Measurements from ENCODE around the gene MERTK.

The MERTK gene

DNA sequence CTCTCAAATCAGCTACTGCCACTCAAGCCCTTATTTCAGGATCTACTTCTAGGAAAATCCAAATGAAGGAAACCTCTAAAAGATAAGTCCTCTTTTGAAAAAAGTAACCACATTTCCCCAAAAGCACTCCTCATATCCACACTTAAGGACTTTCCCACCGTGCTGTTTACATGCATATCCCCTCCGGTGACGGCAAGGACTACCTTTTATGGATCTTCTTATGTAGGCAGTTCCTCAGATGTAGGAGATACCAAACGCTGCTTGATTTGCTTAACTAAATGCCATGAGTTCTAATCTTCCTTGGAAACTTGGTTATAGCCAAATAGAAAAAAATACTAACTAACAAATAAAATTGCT is 149.8 kb downstream of the MERTK start:
- no peaks in the 10 kb centered on the region for H3K9me3 ChIP-seq (replicated peaks; ENCODE audit: insufficient read depth, low read length)
- peaks cover 2% of the 10 kb centered on the region for H3K4me1 ChIP-seq (ENCODE audit: low read length)
- H3F3A ChIP-seq (ENCODE audit: insufficient read depth, low read length), result no peaks in the 10 kb centered on the region
- no peaks in the 10 kb centered on the region for H3K9me2 ChIP-seq (replicated peaks; ENCODE audit: insufficient read depth, low read length)
- DNase-seq, result no peak
- H3K79me2 ChIP-seq (ENCODE audit: low read length), result no peaks in the 10 kb centered on the region
- no peak for TF ChIP-seq EZH2phosphoT487 (IDR thresholded peaks at IDR 0.05; ENCODE audit: low read length)
- TF ChIP-seq, protein P1, sequence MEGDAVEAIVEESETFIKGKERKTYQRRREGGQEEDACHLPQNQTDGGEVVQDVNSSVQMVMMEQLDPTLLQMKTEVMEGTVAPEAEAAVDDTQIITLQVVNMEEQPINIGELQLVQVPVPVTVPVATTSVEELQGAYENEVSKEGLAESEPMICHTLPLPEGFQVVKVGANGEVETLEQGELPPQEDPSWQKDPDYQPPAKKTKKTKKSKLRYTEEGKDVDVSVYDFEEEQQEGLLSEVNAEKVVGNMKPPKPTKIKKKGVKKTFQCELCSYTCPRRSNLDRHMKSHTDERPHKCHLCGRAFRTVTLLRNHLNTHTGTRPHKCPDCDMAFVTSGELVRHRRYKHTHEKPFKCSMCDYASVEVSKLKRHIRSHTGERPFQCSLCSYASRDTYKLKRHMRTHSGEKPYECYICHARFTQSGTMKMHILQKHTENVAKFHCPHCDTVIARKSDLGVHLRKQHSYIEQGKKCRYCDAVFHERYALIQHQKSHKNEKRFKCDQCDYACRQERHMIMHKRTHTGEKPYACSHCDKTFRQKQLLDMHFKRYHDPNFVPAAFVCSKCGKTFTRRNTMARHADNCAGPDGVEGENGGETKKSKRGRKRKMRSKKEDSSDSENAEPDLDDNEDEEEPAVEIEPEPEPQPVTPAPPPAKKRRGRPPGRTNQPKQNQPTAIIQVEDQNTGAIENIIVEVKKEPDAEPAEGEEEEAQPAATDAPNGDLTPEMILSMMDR (IDR thresholded peaks at IDR 0.05; ENCODE audit: low read length), result no peak
- no peak for TF ChIP-seq EZH2 (optimal IDR thresholded peaks at IDR 0.05; ENCODE audit: low read depth, low read length)
- H3K9ac ChIP-seq (ENCODE audit: low read length), result no peak overlapping the region
- no peak overlapping the region for H3K4me3 ChIP-seq (ENCODE audit: low read length)
- no peak overlapping the region for H3K27ac ChIP-seq (ENCODE audit: low read length)
- no peaks in the 10 kb centered on the region for H4K20me1 ChIP-seq (ENCODE audit: insufficient read depth, low read length)
- H2AFZ ChIP-seq (ENCODE audit: low read length), result no peak overlapping the region
- no peak overlapping the region for H3K4me2 ChIP-seq (ENCODE audit: low read depth, low read length)
- no peaks in the 10 kb centered on the region for H3K27me3 ChIP-seq (replicated peaks; ENCODE audit: insufficient read depth, low read length)
- H3K36me3 ChIP-seq (replicated peaks; ENCODE audit: insufficient read depth, low read length), result no peaks in the 10 kb centered on the region

- Histone ChIP-seq H3K9me2 (replicated peaks; ENCODE audit: insufficient read depth, low read length) (no peaks in the 10 kb centered on the region), H3K4me2 (ENCODE audit: low read depth, low read length) (no peak overlapping the region), H2AFZ (ENCODE audit: low read length) (no peak overlapping the region), H3K9me3 (replicated peaks; ENCODE audit: insufficient read depth, low read length) (no peaks in the 10 kb centered on the region), H3K79me2 (ENCODE audit: low read length) (no peaks in the 10 kb centered on the region), H3K36me3 (replicated peaks; ENCODE audit: insufficient read depth, low read length) (no peaks in the 10 kb centered on the region), H3K27me3 (replicated peaks; ENCODE audit: insufficient read depth, low read length) (no peaks in the 10 kb centered on the region), H3K9ac (ENCODE audit: low read length) (no peak overlapping the region), H3K27ac (ENCODE audit: low read length) (no peak overlapping the region), H3K4me1 (ENCODE audit: low read length) (peaks cover 7% of the 10 kb centered on the region), H3F3A (ENCODE audit: insufficient read depth, low read length) (no peaks in the 10 kb centered on the region), H4K20me1 (ENCODE audit: insufficient read depth, low read length) (no peaks in the 10 kb centered on the region), H3K4me3 (ENCODE audit: low read length) (no peak overlapping the region)
- DNase-seq, result peak; percentile 65
- no peak for TF ChIP-seq EZH2phosphoT487 (IDR thresholded peaks at IDR 0.05; ENCODE audit: low read length)
- TF ChIP-seq, protein P1 (IDR thresholded peaks at IDR 0.05; ENCODE audit: low read length), result peak; percentile 62
These were observed 150.5 kb downstream of the MERTK start for GRCh38 chr2:112048887-112049286.

DNA sequence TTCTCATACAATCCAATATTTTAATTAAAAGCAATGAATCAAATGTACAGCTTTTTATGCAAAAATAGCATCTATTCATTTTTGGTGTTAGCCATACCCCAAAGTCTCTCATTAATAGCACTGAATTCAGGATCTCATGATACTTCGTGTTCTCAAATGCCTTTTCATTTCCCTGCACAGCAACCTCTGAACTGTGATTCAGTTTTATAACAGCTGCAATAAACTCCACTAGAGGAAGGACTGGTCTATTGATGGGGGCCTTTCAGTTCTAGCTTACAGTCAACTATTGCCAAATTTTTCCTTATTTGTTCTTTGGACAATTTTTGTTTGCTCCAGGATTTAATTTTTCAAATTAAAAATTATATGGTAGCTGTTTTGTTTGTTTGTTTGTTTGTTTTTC is 151.9 kb downstream of the MERTK start:
- no peak overlapping the region for H3K4me3 ChIP-seq (ENCODE audit: low read length)
- no peaks in the 10 kb centered on the region for H3K27me3 ChIP-seq (replicated peaks; ENCODE audit: insufficient read depth, low read length)
- H3K9ac ChIP-seq (ENCODE audit: low read length), result no peak overlapping the region
- H3K27ac ChIP-seq (ENCODE audit: low read length), result no peak overlapping the region
- H4K20me1 ChIP-seq (ENCODE audit: insufficient read depth, low read length), result no peaks in the 10 kb centered on the region
- no peaks in the 10 kb centered on the region for H3K36me3 ChIP-seq (replicated peaks; ENCODE audit: insufficient read depth, low read length)
- H3K9me3 ChIP-seq (replicated peaks; ENCODE audit: insufficient read depth, low read length), result no peaks in the 10 kb centered on the region
- no peaks in the 10 kb centered on the region for H3K9me2 ChIP-seq (replicated peaks; ENCODE audit: insufficient read depth, low read length)
- H3F3A ChIP-seq (ENCODE audit: insufficient read depth, low read length), result no peaks in the 10 kb centered on the region
- H3K4me1 ChIP-seq (ENCODE audit: low read length), result peaks cover 7% of the 10 kb centered on the region
- TF ChIP-seq, protein P1 (IDR thresholded peaks at IDR 0.05; ENCODE audit: low read length), result no peak
- no peak for TF ChIP-seq EZH2phosphoT487 (IDR thresholded peaks at IDR 0.05; ENCODE audit: low read length)
- TF ChIP-seq EZH2 (optimal IDR thresholded peaks at IDR 0.05; ENCODE audit: low read depth, low read length), result no peak
- no peak overlapping the region for H3K4me2 ChIP-seq (ENCODE audit: low read depth, low read length)
- no peak for DNase-seq
- no peak overlapping the region for H2AFZ ChIP-seq (ENCODE audit: low read length)
- H3K79me2 ChIP-seq (ENCODE audit: low read length), result no peaks in the 10 kb centered on the region

All from MM.1S (cell line).